HFF-Myc (cell line): Measurements from ENCODE around the gene PRSS8.

Experiments used
- DNase-seq: peaks from one replicate; pipeline ENCODE4 v3.0.0-alpha.2; 2011; ENCODE audit warnings: low read depth; ENCODE audit errors: extremely low read depth
- H3K4me3 ChIP-seq: replicated peaks from 2 replicates; pipeline ENCODE4 v1.5.1; 2011; ENCODE audit warnings: low read depth, mild to moderate bottlenecking, control low read depth, low read length
- CTCF ChIP-seq: IDR thresholded peaks from 2 replicates; pipeline ENCODE4 v1.5.1; 2012; ENCODE audit warnings: mild to moderate bottlenecking, low read depth, low read length, control low read depth; ENCODE audit errors: missing control alignments

Gene PRSS8

DNA sequence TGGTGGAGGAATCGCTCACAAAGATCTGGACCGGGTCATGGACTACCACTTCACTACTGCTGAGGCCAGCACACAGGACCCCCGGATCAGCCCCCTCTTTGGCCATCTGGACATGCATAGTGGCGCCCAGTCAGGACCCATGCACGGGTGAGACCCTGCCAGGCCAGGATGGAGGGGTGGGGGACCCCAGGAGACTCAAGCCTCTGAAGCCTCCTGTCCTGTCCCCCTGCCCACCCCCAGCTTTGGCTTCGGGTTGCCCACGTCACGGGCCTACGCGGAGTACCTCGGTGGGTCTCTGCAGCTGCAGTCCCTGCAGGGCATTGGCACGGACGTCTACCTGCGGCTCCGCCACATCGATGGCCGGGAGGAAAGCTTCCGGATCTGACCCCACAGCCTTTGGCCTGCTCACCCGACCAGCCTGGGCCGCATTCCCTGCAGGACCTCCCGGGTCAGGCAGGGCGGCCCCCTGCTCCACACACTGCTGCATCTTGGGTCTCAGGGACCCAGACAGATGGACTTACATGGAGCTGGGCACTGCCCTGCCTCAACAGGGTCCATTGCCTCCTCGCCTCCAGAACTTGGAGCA is 23.6 kb downstream of the PRSS8 start:
- TF ChIP-seq CTCF, result no peak
- no peak overlapping the region for H3K4me3 ChIP-seq
- no peak for DNase-seq

- no peak for TF ChIP-seq CTCF
- no peak overlapping the region for H3K4me3 ChIP-seq
- DNase-seq, result no peak
These were observed 25.2 kb downstream of the PRSS8 start for GRCh38 chr16:31110106-31111034.

DNA sequence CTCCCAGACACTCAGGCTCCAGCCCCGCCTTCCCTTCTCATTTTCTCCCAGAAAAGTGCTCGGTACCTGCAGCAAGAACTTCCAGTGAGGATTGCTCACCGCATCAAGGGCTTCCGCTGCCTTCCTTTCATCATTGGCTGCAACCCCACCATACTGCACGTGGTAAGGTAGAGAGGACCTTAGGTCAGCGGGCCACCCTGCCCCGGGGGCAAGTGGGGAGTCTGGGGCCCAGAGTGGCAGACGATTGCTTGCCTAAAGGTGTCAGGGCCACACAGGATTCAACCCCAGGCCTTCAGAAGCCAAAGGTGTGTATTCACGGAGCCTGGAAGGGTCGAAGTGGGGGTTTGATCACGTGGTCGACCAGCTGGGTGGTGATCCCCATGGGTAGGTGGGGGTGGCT is 25.9 kb downstream of the PRSS8 start:
- no peak for DNase-seq
- TF ChIP-seq CTCF, result no peak
- peak overlapping the region; percentile 94 for H3K4me3 ChIP-seq

- no peak for DNase-seq
- no peak for TF ChIP-seq CTCF
These were observed 26.6 kb downstream of the PRSS8 start for GRCh38 chr16:31108794-31109558.

DNA sequence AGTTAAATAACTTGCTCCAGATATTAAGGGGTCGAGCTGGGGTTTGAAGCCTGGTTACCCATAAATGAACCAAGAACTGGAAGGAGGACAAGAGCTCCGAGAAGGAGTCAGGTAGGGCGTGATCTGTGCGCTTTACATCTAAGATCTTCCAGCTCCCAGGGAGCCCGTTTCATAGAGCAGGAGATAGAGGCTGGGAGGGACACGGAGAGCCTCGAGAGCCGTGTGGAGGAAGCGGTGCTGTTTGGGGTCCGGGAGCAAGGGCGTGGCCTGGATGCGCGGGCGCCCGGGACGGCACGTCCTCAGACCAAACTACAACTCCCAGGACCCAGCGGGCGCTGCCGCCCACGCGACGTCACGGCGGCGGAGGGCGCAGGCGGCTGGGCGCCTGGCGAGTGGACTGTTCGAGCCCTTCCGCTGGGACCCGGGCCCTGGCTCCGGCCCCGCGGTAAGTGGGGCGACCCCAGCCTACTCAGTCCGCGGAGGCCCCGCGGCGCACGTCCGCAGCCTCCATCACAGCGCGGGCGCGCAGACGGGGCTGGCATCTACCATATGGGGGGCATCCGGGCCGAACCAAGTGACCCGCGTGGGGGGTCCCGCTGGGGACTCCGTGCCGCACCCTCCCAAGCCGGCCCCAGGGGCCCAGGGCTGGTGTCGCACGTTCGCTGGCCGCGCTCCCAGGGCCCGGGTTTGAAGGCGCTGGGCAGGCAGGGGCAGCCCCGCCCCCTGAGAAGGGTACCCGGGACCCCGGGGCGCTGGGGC is 27.3 kb downstream of the PRSS8 start, which contains the start of gene BCKDK:
TSS of gene BCKDK (plus strand) at position 352 of the 759 bp plus-strand sequence. CDS start 838 bp downstream, outside the sequence.
- DNase-seq, result no peak
- TF ChIP-seq CTCF, result no peak
- peak within 1 kb of the TSS; percentile 94 for H3K4me3 ChIP-seq

More at GRCh38 chr16:31108794-31109558, 26.6 kb downstream of the PRSS8 start:
- peak overlapping the region; percentile 94 for H3K4me3 ChIP-seq

DNA sequence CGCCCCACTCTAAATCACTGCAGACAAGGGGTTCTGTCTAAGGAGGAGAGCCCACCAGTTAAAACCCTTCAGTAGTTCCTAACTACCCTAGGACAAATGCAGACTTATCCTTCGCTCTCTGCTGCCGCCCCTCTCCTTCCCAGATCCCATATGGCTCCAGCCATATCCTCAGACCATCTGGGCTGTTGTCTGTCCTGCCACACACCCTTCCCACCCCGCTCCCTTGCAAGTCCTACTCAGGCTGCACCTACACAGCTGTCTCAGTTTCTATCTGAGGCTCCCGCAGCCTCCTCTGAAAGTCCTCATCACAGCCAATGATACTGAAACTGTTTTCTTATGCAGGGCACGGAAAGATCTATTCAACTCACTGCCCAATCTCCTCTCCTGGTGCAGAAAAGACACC is 28.1 kb downstream of the PRSS8 start:
- H3K4me3 ChIP-seq, result no peak overlapping the region; the same call in 1 of the 2 replicates
- no peak for DNase-seq
- no peak for TF ChIP-seq CTCF
